Ishikawa (cell line): ENCODE results near the gene VANGL2.

Source experiments
- CEBPB ChIP-seq: IDR thresholded peaks from 2 replicates; pipeline ENCODE4 v1.6.1; 2012
- CREB1 ChIP-seq: IDR thresholded peaks from 2 replicates; pipeline ENCODE4 v1.6.1; 2012; ENCODE audit warnings: low read depth
- EGR1 ChIP-seq: IDR thresholded peaks from 2 replicates; pipeline ENCODE4 v1.6.1; 2012
- EP300 ChIP-seq: IDR thresholded peaks from 2 replicates; pipeline ENCODE4 v1.6.1; 2012; ENCODE audit warnings: borderline replicate concordance
- FOXM1 ChIP-seq: IDR thresholded peaks from 2 replicates; pipeline ENCODE4 v1.6.1; 2012; ENCODE audit warnings: low read depth, borderline replicate concordance
- NFIC ChIP-seq: IDR thresholded peaks from 2 replicates; pipeline ENCODE4 v1.6.1; 2012
- RAD21 ChIP-seq: IDR thresholded peaks from 2 replicates; pipeline ENCODE4 v1.6.1; 2012; ENCODE audit warnings: low read depth
- TAF1 ChIP-seq: IDR thresholded peaks from 2 replicates; pipeline ENCODE4 v1.6.1; 2012; ENCODE audit warnings: low read depth, mild to moderate bottlenecking
- TCF12 ChIP-seq: IDR thresholded peaks from 2 replicates; pipeline ENCODE4 v1.6.1; 2012; ENCODE audit warnings: low read depth
- TEAD4 ChIP-seq: IDR thresholded peaks from 2 replicates; pipeline ENCODE4 v1.6.1; 2012
- YY1 ChIP-seq: IDR thresholded peaks from 2 replicates; pipeline ENCODE4 v1.6.1; 2012; ENCODE audit warnings: low read depth
- ZBTB7A ChIP-seq: IDR thresholded peaks from 2 replicates; pipeline ENCODE4 v1.6.1; 2012; ENCODE audit warnings: low read depth
- TF ChIP-seq, protein P1 (sequence below): IDR thresholded peaks from 2 replicates; pipeline ENCODE4 v1.6.1; 2012; ENCODE audit warnings: low read depth, mild to moderate bottlenecking
- TF ChIP-seq, protein P2 (sequence below): IDR thresholded peaks from 2 replicates; pipeline ENCODE4 v1.6.1; 2012
- TF ChIP-seq, protein P3 (sequence below): IDR thresholded peaks from 2 replicates; pipeline ENCODE4 v1.6.1; 2012

Gene VANGL2

DNA sequence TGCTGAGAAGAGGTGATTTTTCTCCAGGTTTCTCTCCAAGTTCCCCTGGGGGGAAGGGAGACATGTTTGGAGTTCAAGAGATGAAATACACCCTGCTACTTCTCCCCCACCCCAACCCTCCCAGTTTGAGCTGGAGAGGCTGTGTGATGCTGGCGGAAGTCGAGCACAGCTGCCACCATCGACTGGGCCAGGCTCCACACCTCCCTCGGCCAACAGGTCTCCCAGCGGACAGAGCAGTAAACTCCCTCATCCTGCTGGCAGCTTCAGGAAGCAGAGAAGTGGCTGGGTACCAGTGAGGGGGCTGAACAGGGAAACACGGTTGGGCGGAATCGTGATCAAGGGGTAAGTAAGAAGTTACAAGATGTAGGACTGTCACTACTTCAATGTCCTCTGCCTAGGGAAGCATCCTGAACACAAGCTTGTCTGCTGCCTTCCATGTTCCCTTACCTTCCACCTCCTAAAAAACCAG is 40.1 kb upstream of the VANGL2 start:
- TF ChIP-seq TCF12 (no peak), TAF1 (no peak), EGR1 (no peak)

DNA sequence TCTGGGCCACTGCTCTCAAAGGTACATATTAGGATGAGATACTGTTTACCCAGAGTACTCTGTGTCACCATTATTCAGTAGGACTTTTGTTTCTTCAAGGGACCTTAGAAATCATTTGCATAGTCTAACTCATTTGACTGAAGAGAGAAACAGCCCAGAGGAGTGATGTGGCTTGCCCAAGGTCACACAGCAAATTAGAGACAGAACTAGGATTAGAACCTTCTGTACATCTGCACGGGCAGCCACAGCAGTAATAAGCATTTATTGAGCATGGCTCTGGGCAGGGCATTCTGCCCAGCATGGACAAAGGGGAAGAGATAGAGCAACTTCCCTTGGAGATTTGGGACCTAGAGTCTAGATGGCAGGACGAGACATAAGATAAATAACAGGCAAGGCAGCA is 39.2 kb upstream of the VANGL2 start:
- no peak for TF ChIP-seq TEAD4
- no peak for TF ChIP-seq EGR1
- TF ChIP-seq, protein P1, sequence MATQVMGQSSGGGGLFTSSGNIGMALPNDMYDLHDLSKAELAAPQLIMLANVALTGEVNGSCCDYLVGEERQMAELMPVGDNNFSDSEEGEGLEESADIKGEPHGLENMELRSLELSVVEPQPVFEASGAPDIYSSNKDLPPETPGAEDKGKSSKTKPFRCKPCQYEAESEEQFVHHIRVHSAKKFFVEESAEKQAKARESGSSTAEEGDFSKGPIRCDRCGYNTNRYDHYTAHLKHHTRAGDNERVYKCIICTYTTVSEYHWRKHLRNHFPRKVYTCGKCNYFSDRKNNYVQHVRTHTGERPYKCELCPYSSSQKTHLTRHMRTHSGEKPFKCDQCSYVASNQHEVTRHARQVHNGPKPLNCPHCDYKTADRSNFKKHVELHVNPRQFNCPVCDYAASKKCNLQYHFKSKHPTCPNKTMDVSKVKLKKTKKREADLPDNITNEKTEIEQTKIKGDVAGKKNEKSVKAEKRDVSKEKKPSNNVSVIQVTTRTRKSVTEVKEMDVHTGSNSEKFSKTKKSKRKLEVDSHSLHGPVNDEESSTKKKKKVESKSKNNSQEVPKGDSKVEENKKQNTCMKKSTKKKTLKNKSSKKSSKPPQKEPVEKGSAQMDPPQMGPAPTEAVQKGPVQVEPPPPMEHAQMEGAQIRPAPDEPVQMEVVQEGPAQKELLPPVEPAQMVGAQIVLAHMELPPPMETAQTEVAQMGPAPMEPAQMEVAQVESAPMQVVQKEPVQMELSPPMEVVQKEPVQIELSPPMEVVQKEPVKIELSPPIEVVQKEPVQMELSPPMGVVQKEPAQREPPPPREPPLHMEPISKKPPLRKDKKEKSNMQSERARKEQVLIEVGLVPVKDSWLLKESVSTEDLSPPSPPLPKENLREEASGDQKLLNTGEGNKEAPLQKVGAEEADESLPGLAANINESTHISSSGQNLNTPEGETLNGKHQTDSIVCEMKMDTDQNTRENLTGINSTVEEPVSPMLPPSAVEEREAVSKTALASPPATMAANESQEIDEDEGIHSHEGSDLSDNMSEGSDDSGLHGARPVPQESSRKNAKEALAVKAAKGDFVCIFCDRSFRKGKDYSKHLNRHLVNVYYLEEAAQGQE = no peak
- no peak for TF ChIP-seq CREB1
- TF ChIP-seq RAD21 = no peak
- TF ChIP-seq YY1 = no peak
- TF ChIP-seq, protein P2, sequence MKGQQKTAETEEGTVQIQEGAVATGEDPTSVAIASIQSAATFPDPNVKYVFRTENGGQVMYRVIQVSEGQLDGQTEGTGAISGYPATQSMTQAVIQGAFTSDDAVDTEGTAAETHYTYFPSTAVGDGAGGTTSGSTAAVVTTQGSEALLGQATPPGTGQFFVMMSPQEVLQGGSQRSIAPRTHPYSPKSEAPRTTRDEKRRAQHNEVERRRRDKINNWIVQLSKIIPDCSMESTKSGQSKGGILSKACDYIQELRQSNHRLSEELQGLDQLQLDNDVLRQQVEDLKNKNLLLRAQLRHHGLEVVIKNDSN = no peak

DNA sequence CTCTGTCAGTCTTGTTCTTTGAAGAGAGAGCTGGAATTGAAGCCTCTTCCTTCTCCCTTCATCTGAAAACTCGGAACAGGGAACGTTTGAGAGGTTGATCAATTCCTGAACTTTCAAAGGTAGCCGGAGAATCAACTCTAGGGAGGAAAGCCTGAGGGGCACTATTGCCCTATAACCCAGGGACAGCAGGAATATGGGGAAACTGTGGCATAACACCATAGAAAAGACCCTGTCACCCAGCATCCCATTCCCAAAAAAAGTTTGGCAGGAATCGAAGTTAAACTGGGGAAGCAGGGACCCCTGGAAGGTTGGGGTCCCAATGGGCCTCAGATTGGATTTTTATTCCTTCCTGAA is 38.6 kb upstream of the VANGL2 start:
- TF ChIP-seq TAF1 (no peak), ZBTB7A (no peak), NFIC (no peak), TEAD4 (no peak), EGR1 (no peak), RAD21 (no peak)
- TF ChIP-seq, protein P1 = no peak
- TF ChIP-seq, protein P3, sequence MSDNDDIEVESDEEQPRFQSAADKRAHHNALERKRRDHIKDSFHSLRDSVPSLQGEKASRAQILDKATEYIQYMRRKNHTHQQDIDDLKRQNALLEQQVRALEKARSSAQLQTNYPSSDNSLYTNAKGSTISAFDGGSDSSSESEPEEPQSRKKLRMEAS = no peak

DNA sequence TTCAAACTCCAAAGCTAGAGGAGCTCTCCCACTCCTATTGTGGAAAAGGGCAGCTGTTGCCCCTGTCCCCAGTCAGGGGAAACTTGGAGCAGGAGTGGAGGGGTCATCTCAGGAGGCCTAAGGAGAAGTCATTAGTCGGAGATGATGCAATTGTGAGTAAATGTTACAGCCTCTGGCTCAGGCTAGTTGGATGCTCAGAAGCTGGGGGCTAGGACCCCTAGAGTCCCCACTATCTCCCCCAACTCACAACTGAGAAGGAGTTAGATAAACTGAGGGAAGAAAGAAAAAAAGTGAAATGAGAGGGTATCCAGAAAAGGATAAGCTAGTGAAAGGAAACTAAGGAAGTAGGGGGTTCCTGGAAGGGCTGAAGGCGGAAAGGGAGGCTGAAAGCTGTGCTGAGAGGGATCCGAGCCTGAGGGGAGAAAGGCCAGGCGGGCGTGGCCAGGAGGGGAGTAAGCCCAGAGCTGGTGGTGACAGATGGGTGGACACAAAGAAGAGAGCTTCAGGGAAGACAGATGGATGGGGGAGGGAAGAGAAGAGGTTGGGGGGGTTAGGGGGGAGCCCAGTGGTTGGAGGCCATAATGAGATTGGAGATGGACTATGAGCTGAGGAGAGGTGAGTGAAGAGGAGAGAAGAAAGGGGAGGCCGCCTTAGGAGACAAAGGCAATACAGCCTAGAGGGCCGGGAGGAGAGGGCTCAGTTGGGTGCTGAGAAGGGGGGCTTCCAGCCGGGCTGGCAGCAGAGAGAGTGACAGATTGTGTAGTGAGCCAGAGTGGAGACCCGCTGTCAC is 38.0 kb upstream of the VANGL2 start:
- TF ChIP-seq TEAD4 = no peak
- TF ChIP-seq CREB1 = no peak
- TF ChIP-seq EGR1 = no peak
- no peak for TF ChIP-seq ZBTB7A
- no peak for TF ChIP-seq EP300
- no peak for TF ChIP-seq TCF12
- no peak for TF ChIP-seq RAD21
- TF ChIP-seq, protein P2 = no peak

DNA sequence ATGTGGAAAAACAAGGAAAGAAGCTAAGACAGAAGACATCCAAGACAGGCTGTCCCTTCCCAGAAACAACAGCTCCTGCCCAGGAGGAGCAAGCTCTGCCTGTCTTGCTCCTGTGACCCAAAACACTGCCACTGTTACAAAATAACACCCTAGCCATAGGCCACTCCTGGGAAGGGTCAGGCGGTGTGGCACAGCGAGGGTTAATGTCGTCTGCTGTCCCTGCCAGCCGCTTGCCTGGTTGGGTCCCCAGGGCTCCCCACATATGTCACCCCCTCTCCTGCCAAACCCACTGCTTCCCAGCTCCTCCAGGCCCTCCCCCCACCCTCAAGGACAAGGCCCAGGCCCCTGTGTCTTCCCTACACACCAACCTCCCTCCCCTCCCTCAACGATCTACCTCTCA is 37.4 kb upstream of the VANGL2 start:
- TF ChIP-seq, protein P1 = no peak
- TF ChIP-seq NFIC (no peak), EGR1 (no peak), CEBPB (no peak), TEAD4 (no peak), RAD21 (no peak), ZBTB7A (no peak), FOXM1 (no peak), TCF12 (no peak), CREB1 (no peak), YY1 (no peak), EP300 (no peak), TAF1 (no peak)
- TF ChIP-seq, protein P2 = no peak
- TF ChIP-seq, protein P3 = no peak
